Fibroblast of mammary gland (primary cell): ENCODE measurements around the gene HS3ST6.
"Not testable (repeated sequence)": the region's sequence is repeated elsewhere in the genome, so short reads cannot be mapped to it uniquely, and the experiment has no call there.

Source experiments
- DNase-seq: peaks from one replicate; pipeline ENCODE4 v3.0.0-alpha.2; 2010; ENCODE audit warnings: low read depth
- H3K4me3 ChIP-seq: 2 replicates; pipeline ENCODE4 v1.5.1; 2011; ENCODE audit warnings: low read depth, mild to moderate bottlenecking, low read length, moderate library complexity; ENCODE audit not compliant: control insufficient read depth
- CTCF ChIP-seq: conservative IDR thresholded peaks from 2 replicates; pipeline ENCODE4 v1.5.1; 2011; ENCODE audit warnings: low read depth, low read length, inconsistent platforms; ENCODE audit not compliant: control insufficient read depth, insufficient read depth

Gene HS3ST6

GRCh38 chr16:1918351-1919326 lies at the start of gene HS3ST6:
Gene HS3ST6 (minus strand): TSS chr16:1918415. CDS start chr16:1918323, 92 bp downstream.
- TF ChIP-seq CTCF = no peak
- H3K4me3 ChIP-seq = no peak within 1 kb of the TSS
- DNase-seq = no peak

- no peak for TF ChIP-seq CTCF
- H3K4me3 ChIP-seq = peak within 1 kb of the TSS; percentile 95
- no peak for DNase-seq
Observed at GRCh38 chr16:1966460-1966859, 48.2 kb upstream of the HS3ST6 start, which contains the start of gene RNF151. Gene RNF151 (plus strand): TSS chr16:1966856. CDS start chr16:1966882, 26 bp downstream.

- DNase-seq = no peak
- no peak for TF ChIP-seq CTCF
- peak overlapping the region; percentile 95 for H3K4me3 ChIP-seq
Observed at GRCh38 chr16:1965396-1966001, 47.3 kb upstream of the HS3ST6 start.

- TF ChIP-seq CTCF = no peak
- peak within 1 kb of the TSS; percentile 95 for H3K4me3 ChIP-seq
- peak; percentile 98 for DNase-seq
Observed at GRCh38 chr16:1964506-1965395, 46.5 kb upstream of the HS3ST6 start, which contains the start of gene RPS2. Gene RPS2 (minus strand): TSS chr16:1964826. CDS start chr16:1964625, 201 bp downstream.

GRCh38 chr16:1963806-1964505 lies 45.7 kb upstream of the HS3ST6 start:
- DNase-seq = no peak
- no peak for TF ChIP-seq CTCF
- peak overlapping the region; percentile 95 for H3K4me3 ChIP-seq

- H3K4me3 ChIP-seq = peak overlapping the region; percentile 95
- not testable (repeated sequence) for DNase-seq
Observed at GRCh38 chr16:1962161-1963153, 44.2 kb upstream of the HS3ST6 start.
